Endodermal cell (in vitro differentiated cells): ENCODE data around the gene IMPA2. TPM values are rescaled to one million over a fixed set of nuclear protein-coding genes. Genes with fewer than 3 reads are reported as not detected.
"Not testable (repeated sequence)": the region's sequence is repeated elsewhere in the genome, so short reads cannot be mapped to it uniquely, and the experiment has no call there.

Experiments used
- DNase-seq: peaks from one replicate; pipeline ENCODE4 v3.0.0-alpha.2; 2017
- H3K27ac ChIP-seq: 2 replicates; pipeline ENCODE4 v1.5.1; 2013; ENCODE audit warnings: mild to moderate bottlenecking, low read depth, low read length, moderate library complexity
- H3K27me3 ChIP-seq: 2 replicates; pipeline ENCODE4 v1.6.1; 2013; ENCODE audit warnings: mild to moderate bottlenecking, low read length, moderate library complexity; ENCODE audit not compliant: insufficient read depth, control insufficient read depth, poor library complexity, severe bottlenecking
- H3K36me3 ChIP-seq: 2 replicates; pipeline ENCODE4 v1.7.0; 2013; ENCODE audit warnings: mild to moderate bottlenecking, low read length, moderate library complexity; ENCODE audit not compliant: control insufficient read depth, insufficient read depth
- H3K4me1 ChIP-seq: one replicate; pipeline ENCODE4 v1.7.0; 2013; ENCODE audit warnings: low read length; ENCODE audit not compliant: control insufficient read depth, insufficient read depth
- H3K4me3 ChIP-seq: 2 replicates; pipeline ENCODE4 v1.5.1; 2013; ENCODE audit warnings: mild to moderate bottlenecking, low read length, moderate library complexity
- H3K9ac ChIP-seq: 2 replicates; pipeline ENCODE4 v1.6.1; 2013; ENCODE audit warnings: mild to moderate bottlenecking, low read length, moderate library complexity; ENCODE audit not compliant: poor library complexity, severe bottlenecking; ENCODE audit errors: extremely low read depth
- H3K9me3 ChIP-seq: 2 replicates; pipeline ENCODE4 v1.6.1; 2013; ENCODE audit warnings: mild to moderate bottlenecking, low read length, moderate library complexity; ENCODE audit not compliant: control insufficient read depth
- H3K27ac Mint-ChIP-seq: 2 replicates; pipeline ENCODE4 v1.8.0; 2020; ENCODE audit warnings: mixed read lengths
- H3K27me3 Mint-ChIP-seq: 2 replicates; pipeline ENCODE4 v1.8.0; 2021; ENCODE audit warnings: mild to moderate bottlenecking, mixed read lengths; ENCODE audit not compliant: insufficient read depth
- H3K36me3 Mint-ChIP-seq: 2 replicates; pipeline ENCODE4 v1.8.0; 2020; ENCODE audit warnings: low read depth, mixed read lengths
- H3K4me1 Mint-ChIP-seq: 2 replicates; pipeline ENCODE4 v1.8.0; 2020; ENCODE audit warnings: mixed read lengths
- H3K4me3 Mint-ChIP-seq: 2 replicates; pipeline ENCODE4 v1.8.0; 2020; ENCODE audit warnings: mild to moderate bottlenecking, moderate library complexity, mixed read lengths
- H3K9me3 Mint-ChIP-seq: 2 replicates; pipeline ENCODE4 v1.8.0; 2020; ENCODE audit warnings: mild to moderate bottlenecking, mixed read lengths
- WGBS, 2 experiments: methylation state at CpG; one replicate each; pipeline versions ENCODE4 v1.1.5 to v1.1.7; 2013; ENCODE audit warnings: missing lambda C conversion rate in 2 of 2, mixed read lengths in 1 of 2; ENCODE audit not compliant: insufficient coverage in 1 of 2, insufficient read length in 1 of 2; 5-methylcytosine and 5-hydroxymethylcytosine counted together
- total RNA-seq, 2 donors: library from RNA; stranded (reverse); fragmentation: NEBNext Ultra II Directional in 1 of 2; extraction: Animal tissue kit (Norgen Biotek cat#: 25700) in 1 of 2; gene quantifications; 2 replicates in 1 of 2; 3 replicates in 1 of 2; pipeline ENCODE4 v1.2.1, GENCODE V29; 2021
- TF ChIP-seq, protein P1 (sequence below): fragments of 200-600 bp; sonication (generic); conservative IDR thresholded peaks from 2 replicates; pipeline ENCODE4 v1.5.0; 2021; ENCODE audit warnings: antibody characterized with exemption, mild to moderate bottlenecking

IMPA2 gene
- total RNA-seq, 2 donors from 2014 or later, result 68.0 to 88.9 TPM

DNA sequence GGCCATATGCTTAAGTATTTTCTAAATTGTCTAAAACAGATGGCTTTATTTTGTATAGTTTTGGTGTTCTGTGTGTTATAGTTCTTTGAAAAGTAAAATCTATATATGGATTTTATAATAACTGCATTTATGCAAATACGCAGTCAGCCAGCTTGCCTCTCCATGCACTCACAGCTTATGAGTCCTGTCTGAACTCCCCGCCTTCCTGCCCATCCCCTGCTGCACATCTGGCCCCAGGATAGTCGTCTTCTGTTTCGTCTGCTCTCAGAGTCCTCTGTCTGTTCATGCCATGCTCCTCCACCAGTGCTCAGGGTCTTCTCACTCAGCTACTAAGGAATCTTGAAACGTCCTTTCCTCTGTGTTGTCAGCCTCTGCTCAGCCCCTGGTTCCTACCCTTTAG, 84.1 kb downstream of the IMPA2 start:
- Histone ChIP-seq H3K27ac (no peak overlapping the region), H3K9ac (no peak overlapping the region), H3K27me3 (no peaks in the 10 kb centered on the region), H3K4me1 (no peaks in the 10 kb centered on the region), H3K36me3 (no peaks in the 10 kb centered on the region), H3K4me3 (no peak overlapping the region), H3K9me3 (no peaks in the 10 kb centered on the region)
- Mint-ChIP-seq H3K27me3 (peaks cover 3% of the 10 kb centered on the region), H3K4me3 (no peak overlapping the region), H3K9me3 (no peaks in the 10 kb centered on the region), H3K36me3 (no peaks in the 10 kb centered on the region), H3K4me1 (no peaks in the 10 kb centered on the region), H3K27ac (no peak overlapping the region)
- 79 to 84% methylated on average over 5 of the region's 5 CpGs for WGBS, 2 experiments
- no peak for DNase-seq
- TF ChIP-seq, protein P1, sequence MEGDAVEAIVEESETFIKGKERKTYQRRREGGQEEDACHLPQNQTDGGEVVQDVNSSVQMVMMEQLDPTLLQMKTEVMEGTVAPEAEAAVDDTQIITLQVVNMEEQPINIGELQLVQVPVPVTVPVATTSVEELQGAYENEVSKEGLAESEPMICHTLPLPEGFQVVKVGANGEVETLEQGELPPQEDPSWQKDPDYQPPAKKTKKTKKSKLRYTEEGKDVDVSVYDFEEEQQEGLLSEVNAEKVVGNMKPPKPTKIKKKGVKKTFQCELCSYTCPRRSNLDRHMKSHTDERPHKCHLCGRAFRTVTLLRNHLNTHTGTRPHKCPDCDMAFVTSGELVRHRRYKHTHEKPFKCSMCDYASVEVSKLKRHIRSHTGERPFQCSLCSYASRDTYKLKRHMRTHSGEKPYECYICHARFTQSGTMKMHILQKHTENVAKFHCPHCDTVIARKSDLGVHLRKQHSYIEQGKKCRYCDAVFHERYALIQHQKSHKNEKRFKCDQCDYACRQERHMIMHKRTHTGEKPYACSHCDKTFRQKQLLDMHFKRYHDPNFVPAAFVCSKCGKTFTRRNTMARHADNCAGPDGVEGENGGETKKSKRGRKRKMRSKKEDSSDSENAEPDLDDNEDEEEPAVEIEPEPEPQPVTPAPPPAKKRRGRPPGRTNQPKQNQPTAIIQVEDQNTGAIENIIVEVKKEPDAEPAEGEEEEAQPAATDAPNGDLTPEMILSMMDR, result no peak

GRCh38 chr18:12066910-12067511, 85.7 kb downstream of the IMPA2 start:
- Histone ChIP-seq H3K4me1 (no peaks in the 10 kb centered on the region), H3K4me3 (no peak overlapping the region), H3K27ac (no peak overlapping the region), H3K36me3 (no peaks in the 10 kb centered on the region), H3K27me3 (no peaks in the 10 kb centered on the region), H3K9me3 (no peaks in the 10 kb centered on the region), H3K9ac (no peak overlapping the region)
- no peak for DNase-seq
- H3K27me3 Mint-ChIP-seq, result peaks cover 5% of the 10 kb centered on the region
- TF ChIP-seq, protein P1, result no peak
- no peaks in the 10 kb centered on the region for H3K36me3 Mint-ChIP-seq
- H3K4me1 Mint-ChIP-seq, result no peaks in the 10 kb centered on the region
- no peaks in the 10 kb centered on the region for H3K9me3 Mint-ChIP-seq
- no peak overlapping the region for H3K27ac Mint-ChIP-seq
- 95% methylated on average over 29 to 47 of the region's 47 CpGs for WGBS, 2 experiments
- H3K4me3 Mint-ChIP-seq, result no peak overlapping the region

DNA sequence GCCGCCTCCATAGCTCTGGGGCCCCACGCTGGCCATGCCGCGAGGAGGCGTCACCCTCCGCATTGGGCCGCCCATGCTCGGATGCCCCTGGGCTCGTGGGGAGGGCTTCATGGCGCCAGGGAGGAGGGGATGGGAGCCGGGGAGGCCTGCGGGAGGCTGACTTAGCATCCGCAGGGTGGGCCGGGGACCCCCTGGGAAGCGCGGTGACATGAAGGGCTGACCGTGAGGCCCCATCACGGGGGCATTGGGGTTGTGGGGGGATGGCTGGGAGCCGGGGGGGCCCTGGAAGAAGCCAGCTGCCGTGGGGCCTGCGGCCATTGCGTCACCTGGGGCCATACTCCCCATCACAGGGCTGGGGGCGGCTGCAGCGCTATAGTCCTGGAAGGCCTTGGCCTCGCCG, 86.4 kb downstream of the IMPA2 start:
- TF ChIP-seq, protein P1, result no peak
- Mint-ChIP-seq H3K27ac (no peak overlapping the region), H3K36me3 (no peaks in the 10 kb centered on the region), H3K4me1 (no peaks in the 10 kb centered on the region), H3K9me3 (no peaks in the 10 kb centered on the region), H3K27me3 (peaks cover 5% of the 10 kb centered on the region), H3K4me3 (no peak overlapping the region)
- H3K9ac ChIP-seq, result no peak overlapping the region
- no peak overlapping the region for H3K27ac ChIP-seq
- no peaks in the 10 kb centered on the region for H3K4me1 ChIP-seq
- no peaks in the 10 kb centered on the region for H3K27me3 ChIP-seq
- H3K4me3 ChIP-seq, result no peak overlapping the region
- H3K9me3 ChIP-seq, result no peaks in the 10 kb centered on the region
- DNase-seq, result no peak
- no peaks in the 10 kb centered on the region for H3K36me3 ChIP-seq
- WGBS, 2 experiments, result 96 to 100% methylated on average over 8 to 26 of the region's 26 CpGs

- H3K4me1 ChIP-seq, H3K9me3 Mint-ChIP-seq, H3K36me3 ChIP-seq, H3K27me3 ChIP-seq, H3K9me3 ChIP-seq, H3K36me3 Mint-ChIP-seq, H3K27ac Mint-ChIP-seq, H3K27me3 Mint-ChIP-seq, H3K4me1 Mint-ChIP-seq, H3K9ac ChIP-seq, H3K27ac ChIP-seq, DNase-seq, H3K4me3 Mint-ChIP-seq, H3K4me3 ChIP-seq: not testable (repeated sequence)
- 87 to 90% methylated on average over 18 to 41 of the region's 44 CpGs for WGBS, 2 experiments
Observed at GRCh38 chr18:12068316-12068949, 87.1 kb downstream of the IMPA2 start.
